H9 (cell line): ENCODE data around the gene CORIN. TPM values are rescaled to one million over a fixed set of nuclear protein-coding genes. Genes with fewer than 3 reads are reported as not detected.

ENCODE experiments used
- DNase-seq: peaks from one replicate; pipeline ENCODE4 v3.0.0-alpha.2; 2017
- H2AFZ ChIP-seq: one replicate; pipeline ENCODE4 v1.6.1; 2013; ENCODE audit warnings: mild to moderate bottlenecking, low read length, control low read depth, moderate library complexity
- H2AK5ac ChIP-seq: 2 replicates; pipeline ENCODE4 v1.6.1; 2013; ENCODE audit warnings: low read length, control low read depth, mixed read lengths; ENCODE audit not compliant: insufficient read length
- H2BK120ac ChIP-seq: one replicate; pipeline ENCODE4 v1.6.1; 2013; ENCODE audit warnings: low read depth, mild to moderate bottlenecking, low read length, control low read depth, inconsistent platforms; ENCODE audit not compliant: poor library complexity, severe bottlenecking
- H2BK12ac ChIP-seq: 2 replicates; pipeline ENCODE4 v1.6.1; 2013; ENCODE audit warnings: low read length, control low read depth, mixed read lengths, low read depth; ENCODE audit not compliant: insufficient read length
- H2BK15ac ChIP-seq: 2 replicates; pipeline ENCODE4 v1.6.1; 2013; ENCODE audit warnings: low read depth, low read length, control low read depth
- H2BK20ac ChIP-seq: one replicate; pipeline ENCODE4 v1.6.1; 2013; ENCODE audit warnings: low read depth, mild to moderate bottlenecking, low read length, control low read depth, inconsistent platforms; ENCODE audit not compliant: poor library complexity, severe bottlenecking
- H2BK5ac ChIP-seq: 2 replicates; pipeline ENCODE4 v1.6.1; 2013; ENCODE audit warnings: low read length, control low read depth, mixed read lengths; ENCODE audit not compliant: insufficient read length
- H3K14ac ChIP-seq: 2 replicates; pipeline ENCODE4 v1.6.1; 2013; ENCODE audit warnings: low read length, control low read depth; ENCODE audit not compliant: insufficient read depth
- H3K18ac ChIP-seq: 2 replicates; pipeline ENCODE4 v1.6.1; 2013; ENCODE audit warnings: low read depth, mild to moderate bottlenecking, mixed read lengths, low read length, control low read depth; ENCODE audit not compliant: insufficient read length
- H3K23ac ChIP-seq: 2 replicates; pipeline ENCODE4 v1.6.1; 2013; ENCODE audit warnings: low read length, control low read depth, mixed read lengths, low read depth; ENCODE audit not compliant: insufficient read length
- H3K23me2 ChIP-seq: 2 replicates; pipeline ENCODE4 v1.6.1; 2013; ENCODE audit warnings: low read depth, mild to moderate bottlenecking, mixed read lengths, low read length, control low read depth; ENCODE audit not compliant: insufficient read length, poor library complexity, severe bottlenecking
- H3K27ac ChIP-seq: 2 replicates; pipeline ENCODE4 v1.5.1; 2013; ENCODE audit warnings: low read length, control low read depth, mixed read lengths, low read depth; ENCODE audit not compliant: insufficient read length
- H3K27me3 ChIP-seq: 2 replicates; pipeline ENCODE4 v1.6.1; 2013; ENCODE audit warnings: low read length, control low read depth, inconsistent platforms; ENCODE audit not compliant: insufficient read depth
- H3K4ac ChIP-seq: 2 replicates; pipeline ENCODE4 v1.6.1; 2013; ENCODE audit warnings: low read depth, mild to moderate bottlenecking, control low read depth, inconsistent platforms, low read length, moderate library complexity
- H3K4me1 ChIP-seq: 2 replicates; pipeline ENCODE4 v1.6.1; 2013; ENCODE audit warnings: low read length, control low read depth, inconsistent platforms; ENCODE audit not compliant: insufficient read depth
- H3K4me2 ChIP-seq: 2 replicates; pipeline ENCODE4 v1.6.1; 2013; ENCODE audit warnings: low read length, control low read depth, mixed read lengths; ENCODE audit not compliant: insufficient read length, insufficient read depth
- H3K56ac ChIP-seq: 2 replicates; pipeline ENCODE4 v1.6.1; 2013; ENCODE audit warnings: low read depth, mild to moderate bottlenecking, mixed read lengths, low read length, control low read depth; ENCODE audit not compliant: insufficient read length
- H3K79me1 ChIP-seq: 2 replicates; pipeline ENCODE4 v1.6.1; 2013; ENCODE audit warnings: low read depth, mild to moderate bottlenecking, moderate library complexity, low read length, control low read depth, inconsistent platforms; ENCODE audit not compliant: insufficient read depth, poor library complexity, severe bottlenecking
- H3K79me2 ChIP-seq: 2 replicates; pipeline ENCODE4 v1.6.1; 2013; ENCODE audit warnings: low read length, control low read depth, inconsistent platforms; ENCODE audit not compliant: insufficient read depth
- H3K9ac ChIP-seq: 2 replicates; pipeline ENCODE4 v1.6.1; 2013; ENCODE audit warnings: low read length, control low read depth, mixed read lengths; ENCODE audit not compliant: insufficient read length; ENCODE audit errors: extremely low read depth
- H3K9me3 ChIP-seq: one replicate; pipeline ENCODE4 v1.6.1; 2013; ENCODE audit warnings: low read depth, low read length, inconsistent platforms; ENCODE audit not compliant: control insufficient read depth
- H3T11ph ChIP-seq: one replicate; pipeline ENCODE4 v1.6.1; 2013; ENCODE audit warnings: mild to moderate bottlenecking, low read length, control low read depth, inconsistent platforms
- H4K20me1 ChIP-seq: one replicate; pipeline ENCODE4 v1.6.1; 2013; ENCODE audit not compliant: control insufficient read depth, insufficient read length, insufficient read depth
- H4K5ac ChIP-seq: 2 replicates; pipeline ENCODE4 v1.6.1; 2013; ENCODE audit warnings: low read depth, mild to moderate bottlenecking, mixed read lengths, low read length, control low read depth; ENCODE audit not compliant: insufficient read length
- H4K8ac ChIP-seq: replicated peaks from 2 replicates; pipeline ENCODE4 v1.6.1; 2013; ENCODE audit warnings: low read length, control low read depth, mixed read lengths, low read depth; ENCODE audit not compliant: insufficient read length
- H4K91ac ChIP-seq: 2 replicates; pipeline ENCODE4 v1.6.1; 2013; ENCODE audit warnings: low read depth, mild to moderate bottlenecking, moderate library complexity, mixed read lengths, low read length, control low read depth; ENCODE audit not compliant: insufficient read length
- H3K27ac Mint-ChIP-seq, 3 experiments: 2 replicates in 2 of 3; 3 replicates in 1 of 3; pipeline ENCODE4 v1.8.0; 2020 to 2021; ENCODE audit warnings: mixed read lengths in 3 of 3, mild to moderate bottlenecking in 1 of 3, moderate library complexity in 1 of 3
- H3K27me3 Mint-ChIP-seq: 2 replicates; pipeline ENCODE4 v1.8.0; 2021; ENCODE audit warnings: low read depth, mild to moderate bottlenecking, moderate library complexity, mixed read lengths
- H3K36me3 Mint-ChIP-seq, 3 experiments: 2 replicates in 2 of 3; 3 replicates in 1 of 3; pipeline ENCODE4 v1.8.0; 2020 to 2021; ENCODE audit warnings: low read depth in 3 of 3, mixed read lengths in 3 of 3; ENCODE audit not compliant: insufficient read depth in 1 of 3
- H3K4me1 Mint-ChIP-seq, 2 experiments: 2 replicates each; pipeline ENCODE4 v1.8.0; 2020; ENCODE audit warnings: mixed read lengths in 2 of 2
- H3K4me3 Mint-ChIP-seq, 2 experiments: 2 replicates in 1 of 2; 3 replicates in 1 of 2; pipeline ENCODE4 v1.8.0; 2020 to 2021; ENCODE audit warnings: mild to moderate bottlenecking in 2 of 2, mixed read lengths in 2 of 2, moderate library complexity in 1 of 2
- H3K9me3 Mint-ChIP-seq, 2 experiments: 2 replicates in 1 of 2; 3 replicates in 1 of 2; pipeline ENCODE4 v1.8.0; 2020; ENCODE audit warnings: mild to moderate bottlenecking in 2 of 2, mixed read lengths in 2 of 2, moderate library complexity in 1 of 2
- total RNA-seq: library from RNA; stranded (reverse); gene quantifications from 2 replicates; pipeline ENCODE4 v1.2.1, GENCODE V29; 2021
- TF ChIP-seq, protein P1 (sequence below): fragments of 200-600 bp; sonication (generic); conservative IDR thresholded peaks from 3 replicates; pipeline ENCODE4 v1.8.0; 2021; ENCODE audit warnings: antibody characterized with exemption, mild to moderate bottlenecking

CORIN gene
- total RNA-seq, 1 experiment from 2014 or later: 0.39 TPM

DNA sequence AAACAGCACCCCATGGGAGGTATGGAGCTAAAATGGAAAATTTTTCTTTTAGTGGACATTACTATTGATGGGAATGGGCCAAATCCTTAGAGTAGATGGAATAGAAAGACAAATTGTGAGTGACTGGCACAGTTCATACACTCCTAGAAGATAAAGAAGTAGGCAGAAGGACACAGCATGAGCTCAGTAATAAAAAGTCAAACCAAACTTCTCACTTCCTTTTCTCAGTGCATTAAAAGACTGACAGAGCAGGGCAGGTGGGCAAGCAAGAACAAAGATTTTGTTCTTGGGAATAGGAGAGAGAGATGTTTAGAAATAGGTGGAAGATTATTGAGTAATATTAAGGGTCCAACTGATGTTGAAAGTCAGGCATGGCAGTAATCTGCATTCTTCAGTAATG is 220.3 kb downstream of the CORIN start:
- Histone ChIP-seq H2BK120ac (no peak overlapping the region), H3K4ac (no peak overlapping the region), H3K27ac (no peak overlapping the region), H4K91ac (no peak overlapping the region), H3K23ac (no peak overlapping the region), H4K5ac (no peak overlapping the region), H3K79me2 (no peaks in the 10 kb centered on the region), H2AFZ (no peak overlapping the region), H3K4me2 (no peak overlapping the region), H2BK5ac (no peak overlapping the region), H2BK20ac (no peak overlapping the region), H4K20me1 (no peaks in the 10 kb centered on the region), H3K27me3 (no peaks in the 10 kb centered on the region), H3K18ac (no peak overlapping the region), H3K23me2 (no peaks in the 10 kb centered on the region), H4K8ac (no peak overlapping the region), H3K56ac (no peak overlapping the region), H3K9ac (no peak overlapping the region), H2BK15ac (no peak overlapping the region), H3K79me1 (no peaks in the 10 kb centered on the region), H2BK12ac (no peak overlapping the region), H3K4me1 (no peaks in the 10 kb centered on the region), H3K9me3 (no peaks in the 10 kb centered on the region), H2AK5ac (no peak overlapping the region), H3T11ph (no peak overlapping the region), H3K14ac (no peak overlapping the region)
- Mint-ChIP-seq H3K27ac (no peak overlapping the region), H3K4me3 (no peak overlapping the region), H3K36me3 (no peaks in the 10 kb centered on the region), H3K9me3 (no peaks in the 10 kb centered on the region), H3K4me1 (no peaks in the 10 kb centered on the region), H3K27me3 (peaks cover 1% of the 10 kb centered on the region; the same call in 1 of the 2 replicates)
- TF ChIP-seq, protein P1, sequence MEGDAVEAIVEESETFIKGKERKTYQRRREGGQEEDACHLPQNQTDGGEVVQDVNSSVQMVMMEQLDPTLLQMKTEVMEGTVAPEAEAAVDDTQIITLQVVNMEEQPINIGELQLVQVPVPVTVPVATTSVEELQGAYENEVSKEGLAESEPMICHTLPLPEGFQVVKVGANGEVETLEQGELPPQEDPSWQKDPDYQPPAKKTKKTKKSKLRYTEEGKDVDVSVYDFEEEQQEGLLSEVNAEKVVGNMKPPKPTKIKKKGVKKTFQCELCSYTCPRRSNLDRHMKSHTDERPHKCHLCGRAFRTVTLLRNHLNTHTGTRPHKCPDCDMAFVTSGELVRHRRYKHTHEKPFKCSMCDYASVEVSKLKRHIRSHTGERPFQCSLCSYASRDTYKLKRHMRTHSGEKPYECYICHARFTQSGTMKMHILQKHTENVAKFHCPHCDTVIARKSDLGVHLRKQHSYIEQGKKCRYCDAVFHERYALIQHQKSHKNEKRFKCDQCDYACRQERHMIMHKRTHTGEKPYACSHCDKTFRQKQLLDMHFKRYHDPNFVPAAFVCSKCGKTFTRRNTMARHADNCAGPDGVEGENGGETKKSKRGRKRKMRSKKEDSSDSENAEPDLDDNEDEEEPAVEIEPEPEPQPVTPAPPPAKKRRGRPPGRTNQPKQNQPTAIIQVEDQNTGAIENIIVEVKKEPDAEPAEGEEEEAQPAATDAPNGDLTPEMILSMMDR: no peak
- DNase-seq: no peak
